A673 (cell line): ENCODE data around the gene KIF26A. TPM values are rescaled to one million over a fixed set of nuclear protein-coding genes. Genes with fewer than 3 reads are reported as not detected.
"Not testable (repeated sequence)": the region's sequence is repeated elsewhere in the genome, so short reads cannot be mapped to it uniquely, and the experiment has no call there.

Source experiments
- BruUV-seq: library from RNA; stranded (reverse); fragments of 400-500 nt; replicated peaks from 2 replicates; lab custom pipeline; 2021; lab: Mats Ljungman, UMichigan
- CTCF ChIA-PET: fragments of 300-600 bp; sonication (Branson Sonifier 250); formaldehyde crosslinking; loops from one replicate; lab custom pipeline; 2022; ENCODE audit warnings: antibody characterized with exemption; lab: Charles Lee
- POLR2A ChIA-PET: fragments of 300-600 bp; sonication (Branson Sonifier 250); formaldehyde crosslinking; loops from one replicate; lab custom pipeline; 2022; ENCODE audit warnings: antibody characterized with exemption; ENCODE audit not compliant: low non-redundant PET; lab: Charles Lee
- DNase-seq: peaks from one replicate; pipeline ENCODE4 v3.0.0-alpha.2; 2015; ENCODE audit warnings: low spot score
- H3K27ac ChIP-seq: fragments of 200-600 bp; sonication (generic); 2 replicates; pipeline ENCODE4 v1.5.1; 2016; ENCODE audit warnings: mixed run types, low read depth, mild to moderate bottlenecking, mixed read lengths, antibody characterized with exemption, low read length; ENCODE audit not compliant: poor library complexity, severe bottlenecking
- H3K27me3 ChIP-seq: fragments of 200-600 bp; sonication (generic); replicated peaks from 2 replicates; pipeline ENCODE4 v1.6.1; 2017; ENCODE audit warnings: mixed run types, low read depth, mild to moderate bottlenecking, mixed read lengths, antibody characterized with exemption, low read length; ENCODE audit not compliant: insufficient read depth, poor library complexity
- H3K36me3 ChIP-seq: fragments of 200-600 bp; sonication (generic); 2 replicates; pipeline ENCODE4 v1.6.1; 2016; ENCODE audit warnings: mixed run types, mild to moderate bottlenecking, mixed read lengths, antibody characterized with exemption, low read length; ENCODE audit not compliant: insufficient read depth, poor library complexity, severe bottlenecking
- H3K4me1 ChIP-seq: fragments of 200-600 bp; sonication (generic); 2 replicates; pipeline ENCODE4 v1.6.1; 2017; ENCODE audit warnings: mixed run types, mild to moderate bottlenecking, mixed read lengths, antibody characterized with exemption, low read length; ENCODE audit not compliant: insufficient read depth, poor library complexity, severe bottlenecking
- H3K4me3 ChIP-seq: fragments of 200-600 bp; sonication (generic); 2 replicates; pipeline ENCODE4 v1.5.1; 2016; ENCODE audit warnings: low read depth, mixed run types, mild to moderate bottlenecking, mixed read lengths, low read length; ENCODE audit not compliant: poor library complexity, severe bottlenecking
- H3K9me3 ChIP-seq: fragments of 200-600 bp; sonication (generic); 2 replicates; pipeline ENCODE4 v1.6.1; 2016; ENCODE audit warnings: mixed run types, low read depth, mild to moderate bottlenecking, mixed read lengths, antibody characterized with exemption, low read length; ENCODE audit not compliant: poor library complexity, severe bottlenecking
- EZH2 ChIP-seq: fragments of 200-600 bp; sonication (generic); IDR thresholded peaks from 2 replicates; pipeline ENCODE4 v1.6.1; 2017; ENCODE audit warnings: borderline replicate concordance, low read depth, mild to moderate bottlenecking, mixed read lengths, antibody characterized with exemption, low read length; ENCODE audit not compliant: poor library complexity, severe bottlenecking
- intact Hi-C: fragments of 100-400 bp; cut with micrococcal nuclease; formaldehyde crosslinking; loops from one replicate; pipeline ENCODE4 v1.10.0; 2022; ENCODE audit not compliant: unreplicated experiment
- total RNA-seq: library from RNA; stranded (reverse); gene quantifications from 2 replicates; pipeline ENCODE4 v1.2.3, GENCODE V29; 2021
- TF ChIP-seq, protein P1 (sequence below): fragments of 300-800, 200-600 bp; sonication (generic); conservative IDR thresholded peaks from 2 replicates; pipeline ENCODE4 v1.5.1; 2017; ENCODE audit warnings: low read depth, mild to moderate bottlenecking, antibody characterized with exemption, low read length, moderate library complexity, mixed read lengths

KIF26A gene
- total RNA-seq, 1 experiment from 2014 or later = 11.5 TPM

DNA sequence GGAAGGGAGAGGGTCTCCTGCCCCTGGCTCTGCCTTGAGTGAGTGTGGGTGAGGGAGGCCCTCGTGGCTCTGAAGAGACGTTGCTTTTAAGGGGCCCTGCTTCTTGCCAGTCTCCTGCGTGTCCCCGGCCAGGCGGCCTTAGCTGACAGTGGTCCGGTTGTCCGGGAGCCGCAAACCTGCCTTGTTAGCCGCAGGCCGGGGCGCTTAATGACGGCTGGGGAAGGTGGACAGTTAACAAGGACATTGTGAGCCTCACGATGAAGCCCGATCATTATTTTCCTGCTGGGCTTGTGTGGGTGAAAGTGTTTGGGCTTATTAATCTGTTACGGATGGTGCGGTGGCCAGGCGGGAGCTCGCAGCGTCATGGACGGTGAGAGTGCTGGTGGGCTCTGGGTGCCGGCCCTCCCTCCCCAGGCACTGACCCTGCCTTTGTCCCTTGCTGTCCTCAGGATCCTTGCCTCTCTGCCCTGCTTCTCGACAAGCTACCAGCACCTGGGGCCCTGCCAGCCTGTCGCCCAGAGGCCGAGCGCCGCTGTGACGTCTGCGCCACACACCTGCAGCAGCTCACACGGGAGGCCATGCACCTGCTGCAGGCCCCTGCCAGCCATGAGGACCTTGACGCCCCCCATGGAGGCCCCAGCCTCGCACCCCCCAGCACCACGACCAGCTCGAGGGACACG, 13.3 kb downstream of the KIF26A start:
- Histone ChIP-seq H3K4me1 (peaks cover 23% of the 10 kb centered on the region), H3K36me3 (no peaks in the 10 kb centered on the region), H3K9me3 (no peaks in the 10 kb centered on the region), H3K27me3 (no peaks in the 10 kb centered on the region), H3K4me3 (no peak overlapping the region), H3K27ac (no peak overlapping the region)
- DNase-seq = no peak
- intact Hi-C loops = no loop called here
- ChIA-PET CTCF (no interaction called here), POLR2A (no interaction called here)
- TF ChIP-seq, protein P1, sequence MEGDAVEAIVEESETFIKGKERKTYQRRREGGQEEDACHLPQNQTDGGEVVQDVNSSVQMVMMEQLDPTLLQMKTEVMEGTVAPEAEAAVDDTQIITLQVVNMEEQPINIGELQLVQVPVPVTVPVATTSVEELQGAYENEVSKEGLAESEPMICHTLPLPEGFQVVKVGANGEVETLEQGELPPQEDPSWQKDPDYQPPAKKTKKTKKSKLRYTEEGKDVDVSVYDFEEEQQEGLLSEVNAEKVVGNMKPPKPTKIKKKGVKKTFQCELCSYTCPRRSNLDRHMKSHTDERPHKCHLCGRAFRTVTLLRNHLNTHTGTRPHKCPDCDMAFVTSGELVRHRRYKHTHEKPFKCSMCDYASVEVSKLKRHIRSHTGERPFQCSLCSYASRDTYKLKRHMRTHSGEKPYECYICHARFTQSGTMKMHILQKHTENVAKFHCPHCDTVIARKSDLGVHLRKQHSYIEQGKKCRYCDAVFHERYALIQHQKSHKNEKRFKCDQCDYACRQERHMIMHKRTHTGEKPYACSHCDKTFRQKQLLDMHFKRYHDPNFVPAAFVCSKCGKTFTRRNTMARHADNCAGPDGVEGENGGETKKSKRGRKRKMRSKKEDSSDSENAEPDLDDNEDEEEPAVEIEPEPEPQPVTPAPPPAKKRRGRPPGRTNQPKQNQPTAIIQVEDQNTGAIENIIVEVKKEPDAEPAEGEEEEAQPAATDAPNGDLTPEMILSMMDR = no peak
- no peak for TF ChIP-seq EZH2
- BruUV-seq = no TSS peak

DNA sequence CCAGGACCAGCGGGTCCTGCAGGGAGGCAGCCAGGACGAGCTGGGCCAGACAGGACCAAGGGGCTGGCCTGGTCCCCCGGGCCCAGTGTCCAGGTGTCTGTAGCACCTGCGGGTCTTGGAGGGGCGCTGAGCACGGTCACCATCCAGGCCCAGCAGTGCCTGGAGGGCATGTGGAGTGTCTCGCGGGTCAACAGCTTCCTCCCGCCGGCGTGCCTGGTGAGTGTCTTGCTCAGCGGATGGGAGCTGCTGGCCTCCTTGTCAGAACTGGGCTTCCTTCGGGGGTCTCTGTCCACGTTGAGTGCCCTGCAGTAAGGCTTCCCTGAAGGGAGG, 13.8 kb downstream of the KIF26A start:
- POLR2A ChIA-PET = no interaction called here
- Histone ChIP-seq H3K27me3 (no peaks in the 10 kb centered on the region), H3K27ac (no peak overlapping the region), H3K4me1 (peaks cover 23% of the 10 kb centered on the region), H3K4me3 (no peak overlapping the region), H3K9me3 (no peaks in the 10 kb centered on the region), H3K36me3 (no peaks in the 10 kb centered on the region)
- DNase-seq = no peak
- intact Hi-C loops = no loop called here
- CTCF ChIA-PET = no interaction called here
- TF ChIP-seq, protein P1 = no peak
- TF ChIP-seq EZH2 = no peak
- BruUV-seq = no TSS peak

DNA sequence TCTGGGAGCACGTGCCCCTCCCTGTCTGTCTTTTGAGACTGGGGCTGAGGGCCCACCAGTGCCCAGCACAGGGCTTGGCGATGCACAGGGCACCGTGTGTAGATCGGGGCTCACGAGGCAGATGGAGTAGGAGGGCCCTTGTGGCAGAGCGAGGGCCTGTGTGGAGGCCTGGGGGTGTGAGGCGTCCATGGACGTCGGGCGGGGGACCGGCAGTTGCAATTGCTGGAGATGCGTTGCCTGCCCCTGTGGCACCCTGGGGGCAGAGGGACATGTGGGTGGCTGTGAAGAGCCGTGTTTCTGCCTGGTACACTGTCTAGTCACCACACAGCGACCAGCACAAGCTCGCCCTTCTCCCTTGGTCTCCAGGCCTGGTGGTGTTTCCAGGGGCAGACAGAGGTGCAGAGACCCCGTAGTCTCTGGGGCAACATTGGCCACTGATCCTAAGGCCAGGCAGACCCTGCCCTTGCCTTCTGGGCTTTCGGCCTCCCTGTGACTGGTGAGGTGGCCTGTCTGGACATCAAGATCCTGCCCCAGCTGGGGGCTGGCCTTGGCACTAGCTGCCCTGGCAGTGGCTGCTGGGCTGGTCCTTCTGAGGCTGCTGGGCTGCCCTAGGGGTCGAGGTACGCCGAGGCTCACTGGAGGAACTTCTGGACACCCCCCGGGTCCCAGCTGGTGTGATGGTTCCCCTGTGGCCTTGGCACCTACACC, 14.5 kb downstream of the KIF26A start:
- CTCF ChIA-PET = no interaction called here
- no peaks in the 10 kb centered on the region for H3K27me3 ChIP-seq
- no peak overlapping the region for H3K27ac ChIP-seq
- TF ChIP-seq EZH2 = no peak
- TF ChIP-seq, protein P1 = no peak
- no peak overlapping the region for H3K4me3 ChIP-seq
- DNase-seq = no peak
- POLR2A ChIA-PET = no interaction called here
- H3K36me3 ChIP-seq = no peaks in the 10 kb centered on the region
- peaks cover 23% of the 10 kb centered on the region for H3K4me1 ChIP-seq
- no peaks in the 10 kb centered on the region for H3K9me3 ChIP-seq
- no TSS peak for BruUV-seq
- intact Hi-C loops = no loop called here

DNA sequence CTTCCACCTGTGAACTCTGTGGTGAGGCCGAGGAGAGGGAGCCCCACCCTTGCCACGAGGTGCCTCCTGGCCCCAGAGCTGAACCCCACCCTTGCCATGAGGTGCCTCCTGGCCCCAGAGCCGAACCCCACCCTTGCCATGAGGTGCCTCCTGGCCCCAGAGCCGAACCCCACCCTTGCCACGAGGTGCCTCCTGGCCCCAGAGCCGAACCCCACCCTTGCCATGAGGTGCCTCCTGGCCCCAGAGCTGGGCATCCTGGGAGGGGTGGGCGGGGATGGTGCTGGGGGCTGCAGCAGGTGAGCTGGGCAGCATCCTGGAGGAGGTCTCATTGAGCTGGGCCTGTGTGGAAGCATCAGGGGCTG, 15.0 kb downstream of the KIF26A start:
- BruUV-seq, DNase-seq, POLR2A ChIA-PET, H3K36me3 ChIP-seq, CTCF ChIA-PET, H3K27me3 ChIP-seq, intact Hi-C loops, H3K27ac ChIP-seq, H3K4me3 ChIP-seq, H3K9me3 ChIP-seq: not testable (repeated sequence)
- peaks cover 23% of the 10 kb centered on the region for H3K4me1 ChIP-seq
